GM06990 (cell line): ENCODE measurements around the gene R3HDM2.

Experiments
- DNase-seq: peaks from one replicate; pipeline ENCODE4 v3.0.0-alpha.2; 2011; ENCODE audit not compliant: insufficient read length; ENCODE audit errors: extremely low read depth
- H3K27me3 ChIP-seq: replicated peaks from 2 replicates; pipeline ENCODE4 v1.6.0; 2011; ENCODE audit warnings: low read length; ENCODE audit not compliant: control insufficient read depth, insufficient read depth
- H3K36me3 ChIP-seq: 2 replicates; pipeline ENCODE4 v1.5.1; 2011; ENCODE audit warnings: low read length; ENCODE audit not compliant: control insufficient read depth, insufficient read depth
- H3K4me3 ChIP-seq: replicated peaks from 2 replicates; pipeline ENCODE4 v1.5.1; 2011; ENCODE audit warnings: low read depth, mild to moderate bottlenecking, control low read depth, low read length
- CTCF ChIP-seq: IDR thresholded peaks from 2 replicates; pipeline ENCODE4 v1.5.1; 2011; ENCODE audit warnings: low read length, control low read depth, mild to moderate bottlenecking, inconsistent platforms; ENCODE audit not compliant: insufficient read depth, poor library complexity, severe bottlenecking

Gene R3HDM2

GRCh38 chr12:57226588-57227314, 204.1 kb downstream of the R3HDM2 start:
- H3K27me3 ChIP-seq: peaks cover 5% of the 10 kb centered on the region; the same call in 1 of the 2 replicates
- H3K4me3 ChIP-seq: no peak overlapping the region
- no peak for TF ChIP-seq CTCF
- peaks cover 6% of the 10 kb centered on the region for H3K36me3 ChIP-seq
- peak; percentile 47 for DNase-seq

- TF ChIP-seq CTCF: no peak
- H3K36me3 ChIP-seq: no peaks in the 10 kb centered on the region
- DNase-seq: no peak
- no peak overlapping the region for H3K4me3 ChIP-seq
- peaks cover 9% of the 10 kb centered on the region; the same call in 1 of the 2 replicates for H3K27me3 ChIP-seq
These were observed 205.1 kb downstream of the R3HDM2 start for GRCh38 chr12:57225680-57226210.

GRCh38 chr12:57224973-57225679, 205.7 kb downstream of the R3HDM2 start:
- Histone ChIP-seq H3K4me3 (no peak overlapping the region), H3K36me3 (no peaks in the 10 kb centered on the region), H3K27me3 (peaks cover 9% of the 10 kb centered on the region; the same call in 1 of the 2 replicates)
- DNase-seq: peak; percentile 70
- peak; percentile 36 for TF ChIP-seq CTCF

GRCh38 chr12:57224278-57224972, 206.4 kb downstream of the R3HDM2 start:
- no peak for TF ChIP-seq CTCF
- Histone ChIP-seq H3K27me3 (peaks cover 9% of the 10 kb centered on the region; the same call in 1 of the 2 replicates), H3K36me3 (no peaks in the 10 kb centered on the region), H3K4me3 (no peak overlapping the region)
- DNase-seq: no peak

GRCh38 chr12:57223191-57224165, 207.4 kb downstream of the R3HDM2 start:
- no peak overlapping the region for H3K4me3 ChIP-seq
- DNase-seq: no peak
- H3K27me3 ChIP-seq: peaks cover 9% of the 10 kb centered on the region; the same call in 1 of the 2 replicates
- no peaks in the 10 kb centered on the region for H3K36me3 ChIP-seq
- no peak for TF ChIP-seq CTCF
